H9 (cell line): ENCODE results near the gene NAIF1. TPM values are rescaled to one million over a fixed set of nuclear protein-coding genes. Genes with fewer than 3 reads are reported as not detected.

Experiments
- DNase-seq: peaks from one replicate; pipeline ENCODE4 v3.0.0-alpha.2; 2017
- H2AFZ ChIP-seq: one replicate; pipeline ENCODE4 v1.6.1; 2013; ENCODE audit warnings: mild to moderate bottlenecking, low read length, control low read depth, moderate library complexity
- H2AK5ac ChIP-seq: 2 replicates; pipeline ENCODE4 v1.6.1; 2013; ENCODE audit warnings: low read length, control low read depth, mixed read lengths; ENCODE audit not compliant: insufficient read length
- H2BK120ac ChIP-seq: one replicate; pipeline ENCODE4 v1.6.1; 2013; ENCODE audit warnings: low read depth, mild to moderate bottlenecking, low read length, control low read depth, inconsistent platforms; ENCODE audit not compliant: poor library complexity, severe bottlenecking
- H2BK12ac ChIP-seq: 2 replicates; pipeline ENCODE4 v1.6.1; 2013; ENCODE audit warnings: low read length, control low read depth, mixed read lengths, low read depth; ENCODE audit not compliant: insufficient read length
- H2BK15ac ChIP-seq: 2 replicates; pipeline ENCODE4 v1.6.1; 2013; ENCODE audit warnings: low read depth, low read length, control low read depth
- H2BK20ac ChIP-seq: one replicate; pipeline ENCODE4 v1.6.1; 2013; ENCODE audit warnings: low read depth, mild to moderate bottlenecking, low read length, control low read depth, inconsistent platforms; ENCODE audit not compliant: poor library complexity, severe bottlenecking
- H2BK5ac ChIP-seq: 2 replicates; pipeline ENCODE4 v1.6.1; 2013; ENCODE audit warnings: low read length, control low read depth, mixed read lengths; ENCODE audit not compliant: insufficient read length
- H3K14ac ChIP-seq: 2 replicates; pipeline ENCODE4 v1.6.1; 2013; ENCODE audit warnings: low read length, control low read depth; ENCODE audit not compliant: insufficient read depth
- H3K18ac ChIP-seq: 2 replicates; pipeline ENCODE4 v1.6.1; 2013; ENCODE audit warnings: low read depth, mild to moderate bottlenecking, mixed read lengths, low read length, control low read depth; ENCODE audit not compliant: insufficient read length
- H3K23ac ChIP-seq: 2 replicates; pipeline ENCODE4 v1.6.1; 2013; ENCODE audit warnings: low read length, control low read depth, mixed read lengths, low read depth; ENCODE audit not compliant: insufficient read length
- H3K23me2 ChIP-seq: 2 replicates; pipeline ENCODE4 v1.6.1; 2013; ENCODE audit warnings: low read depth, mild to moderate bottlenecking, mixed read lengths, low read length, control low read depth; ENCODE audit not compliant: insufficient read length, poor library complexity, severe bottlenecking
- H3K27ac ChIP-seq: 2 replicates; pipeline ENCODE4 v1.5.1; 2013; ENCODE audit warnings: low read length, control low read depth, mixed read lengths, low read depth; ENCODE audit not compliant: insufficient read length
- H3K27me3 ChIP-seq: 2 replicates; pipeline ENCODE4 v1.6.1; 2013; ENCODE audit warnings: low read length, control low read depth, inconsistent platforms; ENCODE audit not compliant: insufficient read depth
- H3K4ac ChIP-seq: 2 replicates; pipeline ENCODE4 v1.6.1; 2013; ENCODE audit warnings: low read depth, mild to moderate bottlenecking, control low read depth, inconsistent platforms, low read length, moderate library complexity
- H3K4me1 ChIP-seq: 2 replicates; pipeline ENCODE4 v1.6.1; 2013; ENCODE audit warnings: low read length, control low read depth, inconsistent platforms; ENCODE audit not compliant: insufficient read depth
- H3K4me2 ChIP-seq: 2 replicates; pipeline ENCODE4 v1.6.1; 2013; ENCODE audit warnings: low read length, control low read depth, mixed read lengths; ENCODE audit not compliant: insufficient read length, insufficient read depth
- H3K56ac ChIP-seq: 2 replicates; pipeline ENCODE4 v1.6.1; 2013; ENCODE audit warnings: low read depth, mild to moderate bottlenecking, mixed read lengths, low read length, control low read depth; ENCODE audit not compliant: insufficient read length
- H3K79me1 ChIP-seq: 2 replicates; pipeline ENCODE4 v1.6.1; 2013; ENCODE audit warnings: low read depth, mild to moderate bottlenecking, moderate library complexity, low read length, control low read depth, inconsistent platforms; ENCODE audit not compliant: insufficient read depth, poor library complexity, severe bottlenecking
- H3K79me2 ChIP-seq: 2 replicates; pipeline ENCODE4 v1.6.1; 2013; ENCODE audit warnings: low read length, control low read depth, inconsistent platforms; ENCODE audit not compliant: insufficient read depth
- H3K9ac ChIP-seq: 2 replicates; pipeline ENCODE4 v1.6.1; 2013; ENCODE audit warnings: low read length, control low read depth, mixed read lengths; ENCODE audit not compliant: insufficient read length; ENCODE audit errors: extremely low read depth
- H3K9me3 ChIP-seq: one replicate; pipeline ENCODE4 v1.6.1; 2013; ENCODE audit warnings: low read depth, low read length, inconsistent platforms; ENCODE audit not compliant: control insufficient read depth
- H3T11ph ChIP-seq: one replicate; pipeline ENCODE4 v1.6.1; 2013; ENCODE audit warnings: mild to moderate bottlenecking, low read length, control low read depth, inconsistent platforms
- H4K20me1 ChIP-seq: one replicate; pipeline ENCODE4 v1.6.1; 2013; ENCODE audit not compliant: control insufficient read depth, insufficient read length, insufficient read depth
- H4K5ac ChIP-seq: 2 replicates; pipeline ENCODE4 v1.6.1; 2013; ENCODE audit warnings: low read depth, mild to moderate bottlenecking, mixed read lengths, low read length, control low read depth; ENCODE audit not compliant: insufficient read length
- H4K8ac ChIP-seq: replicated peaks from 2 replicates; pipeline ENCODE4 v1.6.1; 2013; ENCODE audit warnings: low read length, control low read depth, mixed read lengths, low read depth; ENCODE audit not compliant: insufficient read length
- H4K91ac ChIP-seq: 2 replicates; pipeline ENCODE4 v1.6.1; 2013; ENCODE audit warnings: low read depth, mild to moderate bottlenecking, moderate library complexity, mixed read lengths, low read length, control low read depth; ENCODE audit not compliant: insufficient read length
- H3K27ac Mint-ChIP-seq, 3 experiments: 2 replicates in 2 of 3; 3 replicates in 1 of 3; pipeline ENCODE4 v1.8.0; 2020 to 2021; ENCODE audit warnings: mixed read lengths in 3 of 3, mild to moderate bottlenecking in 1 of 3, moderate library complexity in 1 of 3
- H3K27me3 Mint-ChIP-seq: 2 replicates; pipeline ENCODE4 v1.8.0; 2021; ENCODE audit warnings: low read depth, mild to moderate bottlenecking, moderate library complexity, mixed read lengths
- H3K36me3 Mint-ChIP-seq, 3 experiments: 2 replicates in 2 of 3; 3 replicates in 1 of 3; pipeline ENCODE4 v1.8.0; 2020 to 2021; ENCODE audit warnings: low read depth in 3 of 3, mixed read lengths in 3 of 3; ENCODE audit not compliant: insufficient read depth in 1 of 3
- H3K4me1 Mint-ChIP-seq, 2 experiments: 2 replicates each; pipeline ENCODE4 v1.8.0; 2020; ENCODE audit warnings: mixed read lengths in 2 of 2
- H3K4me3 Mint-ChIP-seq, 2 experiments: 2 replicates in 1 of 2; 3 replicates in 1 of 2; pipeline ENCODE4 v1.8.0; 2020 to 2021; ENCODE audit warnings: mild to moderate bottlenecking in 2 of 2, mixed read lengths in 2 of 2, moderate library complexity in 1 of 2
- H3K9me3 Mint-ChIP-seq, 2 experiments: 2 replicates in 1 of 2; 3 replicates in 1 of 2; pipeline ENCODE4 v1.8.0; 2020; ENCODE audit warnings: mild to moderate bottlenecking in 2 of 2, mixed read lengths in 2 of 2, moderate library complexity in 1 of 2
- CTCF ChIP-seq: fragments of 200-600 bp; sonication (generic); conservative IDR thresholded peaks from 3 replicates; pipeline ENCODE4 v1.8.0; 2021; ENCODE audit warnings: antibody characterized with exemption, mild to moderate bottlenecking
- WGBS: extraction: QIAGEN DNeasy Blood & Tissue Kit; methylation state at CpG from one replicate; pipeline ENCODE4 v1.1.7; 2013; ENCODE audit warnings: missing lambda C conversion rate, low lambda C conversion rate, mixed read lengths; ENCODE audit not compliant: insufficient read length; ENCODE audit errors: extremely low coverage; 5-methylcytosine and 5-hydroxymethylcytosine counted together
- total RNA-seq: library from RNA; stranded (reverse); gene quantifications from 2 replicates; pipeline ENCODE4 v1.2.1, GENCODE V29; 2021

Gene NAIF1
- total RNA-seq, 1 experiment from 2014 or later: 6.3 TPM

GRCh38 chr9:128022886-128023285 is 44.2 kb downstream of the NAIF1 start:
- no peak overlapping the region for H3K4me3 Mint-ChIP-seq
- Histone ChIP-seq H4K20me1 (no peaks in the 10 kb centered on the region), H2AFZ (no peak overlapping the region), H2BK120ac (no peak overlapping the region), H3K4me1 (no peaks in the 10 kb centered on the region), H3K4ac (no peak overlapping the region), H2BK15ac (no peak overlapping the region), H3K23me2 (peaks cover 3% of the 10 kb centered on the region), H4K5ac (no peak overlapping the region), H3K9ac (no peak overlapping the region), H3K27ac (no peak overlapping the region), H3K14ac (no peak overlapping the region), H2BK5ac (no peak overlapping the region), H3K27me3 (no peaks in the 10 kb centered on the region), H3K9me3 (no peaks in the 10 kb centered on the region), H4K91ac (no peak overlapping the region), H2BK12ac (no peak overlapping the region), H3K56ac (no peak overlapping the region), H3K79me1 (no peaks in the 10 kb centered on the region), H3K23ac (no peak overlapping the region), H2AK5ac (no peak overlapping the region), H3K79me2 (no peaks in the 10 kb centered on the region), H3K4me2 (no peak overlapping the region), H4K8ac (no peak overlapping the region), H2BK20ac (no peak overlapping the region), H3K18ac (no peak overlapping the region), H3T11ph (no peak overlapping the region)
- no CpG with 5 or more reads among the region's 2 CpGs for whole genome bisulfite sequencing
- H3K4me1 Mint-ChIP-seq: peaks cover 2 to 3% of the 10 kb centered on the region in 2 experiments; a peak in 1 of 4 replicates
- no peak overlapping the region for H3K27ac Mint-ChIP-seq
- DNase-seq: no peak
- H3K9me3 Mint-ChIP-seq: no peaks in the 10 kb centered on the region
- peaks cover 3% of the 10 kb centered on the region for H3K27me3 Mint-ChIP-seq
- no peaks in the 10 kb centered on the region for H3K36me3 Mint-ChIP-seq
- TF ChIP-seq CTCF: no peak
